ENCODE results near the gene NRTN.
A peak's percentile ranks its signal among the peaks of the same experiment; 100 is the strongest.
"Not testable (repeated sequence)": the region's sequence is repeated elsewhere in the genome, so short reads cannot be mapped to it uniquely, and the experiment has no call there.

The NRTN gene

GRCh38 chr19:5804516-5805461 lies at the start of gene NRTN:
NRTN (plus strand) TSS chr19:5805067; CDS start chr19:5824166, 19,099 bp downstream.
- DNase-seq (ENCODE audit: low read depth) = peak; percentile 40

- no peak for DNase-seq (ENCODE audit: low read depth)
These were observed 42.2 kb upstream of the NRTN start for GRCh38 chr19:5762608-5763217.

- DNase-seq (ENCODE audit: low read depth) = no peak
These were observed 39.6 kb upstream of the NRTN start for GRCh38 chr19:5765220-5765619.

- DNase-seq (ENCODE audit: low read depth) = no peak
These were observed 36.9 kb upstream of the NRTN start for GRCh38 chr19:5767949-5768348.

GRCh38 chr19:5772416-5772815 lies 32.5 kb upstream of the NRTN start:
- DNase-seq (ENCODE audit: low read depth) = no peak

GRCh38 chr19:5773276-5773675 lies 31.6 kb upstream of the NRTN start:
- no peak for DNase-seq (ENCODE audit: low read depth)

GRCh38 chr19:5774921-5775320 lies 29.9 kb upstream of the NRTN start:
- no peak for DNase-seq (ENCODE audit: low read depth)

- DNase-seq (ENCODE audit: low read depth) = no peak
These were observed 29.1 kb upstream of the NRTN start for GRCh38 chr19:5775668-5776309.

GRCh38 chr19:5778402-5778801 lies 26.5 kb upstream of the NRTN start:
- no peak for DNase-seq (ENCODE audit: low read depth)

GRCh38 chr19:5780916-5781315 lies 24.0 kb upstream of the NRTN start:
- not testable (repeated sequence) for DNase-seq (ENCODE audit: low read depth)

GRCh38 chr19:5782322-5782721 lies 22.5 kb upstream of the NRTN start:
- DNase-seq (ENCODE audit: low read depth) = no peak

- no peak for DNase-seq (ENCODE audit: low read depth)
These were observed 21.6 kb upstream of the NRTN start for GRCh38 chr19:5782945-5783919.

- no peak for DNase-seq (ENCODE audit: low read depth)
These were observed 20.2 kb upstream of the NRTN start, which contains the start of gene PRR22 for GRCh38 chr19:5784581-5785147. PRR22 (minus strand) TSS chr19:5784746; CDS start chr19:5784660, 86 bp downstream.

GRCh38 chr19:5785423-5785822 lies 19.4 kb upstream of the NRTN start:
- no peak for DNase-seq (ENCODE audit: low read depth)

- no peak for DNase-seq (ENCODE audit: low read depth)
These were observed 18.1 kb upstream of the NRTN start for GRCh38 chr19:5786593-5787408.

GRCh38 chr19:5787409-5788182 lies 17.3 kb upstream of the NRTN start:
- DNase-seq (ENCODE audit: low read depth) = no peak

- DNase-seq (ENCODE audit: low read depth) = no peak
These were observed 16.4 kb upstream of the NRTN start for GRCh38 chr19:5788422-5788821.

GRCh38 chr19:5789351-5789761 lies 15.5 kb upstream of the NRTN start:
- DNase-seq (ENCODE audit: low read depth) = no peak

GRCh38 chr19:5789886-5790558 lies 14.8 kb upstream of the NRTN start:
- DNase-seq (ENCODE audit: low read depth) = no peak
